Neural cell (in vitro differentiated cells): ENCODE data around the gene WWC1.

ENCODE experiments used
- EZH2 ChIP-seq: fragments of 200-600, 300-800 bp; shearing (Covaris generic), sonication (generic); IDR thresholded peaks from 2 replicates; pipeline ENCODE4 v1.6.1; 2014; ENCODE audit warnings: antibody characterized with exemption, low read length, borderline replicate concordance, mild to moderate bottlenecking; ENCODE audit not compliant: insufficient read depth, poor library complexity, severe bottlenecking
- REST ChIP-seq: IDR thresholded peaks from 2 replicates; pipeline ENCODE4 v1.6.1; 2012; ENCODE audit warnings: borderline replicate concordance

- TF ChIP-seq EZH2 (no peak), REST (no peak)
Observed at GRCh38 chr5:168474319-168474718, 182.9 kb downstream of the WWC1 start.
